Mammary epithelial cell (primary cell): ENCODE results near the gene COL20A1.

ENCODE experiments used
- EZH2 ChIP-seq: IDR thresholded peaks from 2 replicates; pipeline ENCODE4 v1.6.1; 2012; ENCODE audit warnings: low read length, inconsistent platforms, borderline replicate concordance
- TF ChIP-seq, protein P1 (sequence below), 2 donors: IDR thresholded peaks in 1 of 2; conservative IDR thresholded peaks in 1 of 2; 2 replicates each; pipeline ENCODE4 v1.5.1; 2011 to 2012; ENCODE audit warnings: inconsistent platforms in 2 of 2, low read length in 2 of 2, mild to moderate bottlenecking in 2 of 2, control low read depth in 1 of 2, low read depth in 1 of 2; ENCODE audit not compliant: insufficient read depth in 1 of 2; ENCODE audit errors: extremely low read depth in 1 of 2

DNA sequence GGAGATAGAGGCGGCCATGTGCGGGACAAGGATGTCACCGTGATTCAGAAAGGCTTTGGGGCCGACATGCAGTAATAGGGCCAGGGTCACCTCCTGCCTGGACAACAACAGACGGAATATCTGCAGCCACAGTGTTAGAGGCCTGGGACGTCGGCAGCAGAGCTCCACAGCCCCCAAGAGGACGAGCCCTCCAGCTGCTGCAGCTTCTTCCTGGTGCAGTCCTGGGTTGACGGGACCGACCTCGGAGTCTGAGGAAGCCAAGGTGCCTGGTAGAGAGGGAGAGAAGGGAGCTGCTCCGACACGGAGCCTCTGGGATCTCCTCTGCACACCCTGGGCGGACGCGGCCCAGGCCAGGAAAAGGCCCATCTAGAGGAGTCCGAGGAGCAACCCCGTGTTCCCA, 91.3 kb downstream of the COL20A1 start:
- no peak for TF ChIP-seq EZH2
- TF ChIP-seq, protein P1, sequence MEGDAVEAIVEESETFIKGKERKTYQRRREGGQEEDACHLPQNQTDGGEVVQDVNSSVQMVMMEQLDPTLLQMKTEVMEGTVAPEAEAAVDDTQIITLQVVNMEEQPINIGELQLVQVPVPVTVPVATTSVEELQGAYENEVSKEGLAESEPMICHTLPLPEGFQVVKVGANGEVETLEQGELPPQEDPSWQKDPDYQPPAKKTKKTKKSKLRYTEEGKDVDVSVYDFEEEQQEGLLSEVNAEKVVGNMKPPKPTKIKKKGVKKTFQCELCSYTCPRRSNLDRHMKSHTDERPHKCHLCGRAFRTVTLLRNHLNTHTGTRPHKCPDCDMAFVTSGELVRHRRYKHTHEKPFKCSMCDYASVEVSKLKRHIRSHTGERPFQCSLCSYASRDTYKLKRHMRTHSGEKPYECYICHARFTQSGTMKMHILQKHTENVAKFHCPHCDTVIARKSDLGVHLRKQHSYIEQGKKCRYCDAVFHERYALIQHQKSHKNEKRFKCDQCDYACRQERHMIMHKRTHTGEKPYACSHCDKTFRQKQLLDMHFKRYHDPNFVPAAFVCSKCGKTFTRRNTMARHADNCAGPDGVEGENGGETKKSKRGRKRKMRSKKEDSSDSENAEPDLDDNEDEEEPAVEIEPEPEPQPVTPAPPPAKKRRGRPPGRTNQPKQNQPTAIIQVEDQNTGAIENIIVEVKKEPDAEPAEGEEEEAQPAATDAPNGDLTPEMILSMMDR (conservative IDR thresholded peaks at IDR 0.05 in 1 of 2, IDR thresholded peaks at IDR 0.05 in 1 of 2; ENCODE audit: extremely low read depth in 1 of 2, insufficient read depth in 1 of 2, low read depth in 1 of 2, low read length in 2 of 2): no peak
